ENCODE results near the gene ESRRB. TPM values are rescaled to one million over a fixed set of nuclear protein-coding genes. Genes with fewer than 3 reads are reported as not detected.

ESRRB gene
- total RNA-seq, 2 donors from 2014 or later, result 0.10 to 0.21 TPM

- Histone ChIP-seq H3K9me3 (no peaks in the 10 kb centered on the region), H3K36me3 (no peaks in the 10 kb centered on the region), H3K27ac (no peak overlapping the region), H3K9ac (ENCODE audit: low read depth in 2 of 2, low read length in 2 of 2) (no peak overlapping the region), H3K27me3 (no peaks in the 10 kb centered on the region), H3K4me1 (no peaks in the 10 kb centered on the region), H3K4me3 (no peak overlapping the region)
- DNase-seq, result no peak
- TF ChIP-seq CTCF (IDR thresholded peaks at IDR 0.05), result no peak
- intact Hi-C loops (cut with DNase I), result no loop called here
Measured at GRCh38 chr14:76450476-76450875, 74.5 kb downstream of the ESRRB start.

GRCh38 chr14:76456200-76456599 is 80.3 kb downstream of the ESRRB start:
- intact Hi-C loops (cut with DNase I), result loop anchor here (5.0 kb wide), 1 partner anchor 191 kb away; no protein-coding TSS in a partner anchor
- peak; percentile 41 for DNase-seq
- Histone ChIP-seq H3K4me1 (no peaks in the 10 kb centered on the region), H3K4me3 (no peak overlapping the region), H3K9me3 (no peaks in the 10 kb centered on the region), H3K36me3 (no peaks in the 10 kb centered on the region), H3K27me3 (no peaks in the 10 kb centered on the region), H3K27ac (no peak overlapping the region), H3K9ac (ENCODE audit: low read depth in 2 of 2, low read length in 2 of 2) (no peak overlapping the region)
- peak; percentile 30 for TF ChIP-seq CTCF (IDR thresholded peaks at IDR 0.05)

- Histone ChIP-seq H3K9me3 (no peaks in the 10 kb centered on the region), H3K27me3 (no peaks in the 10 kb centered on the region), H3K27ac (no peak overlapping the region), H3K9ac (ENCODE audit: low read depth in 2 of 2, low read length in 2 of 2) (no peak overlapping the region), H3K36me3 (no peaks in the 10 kb centered on the region), H3K4me3 (no peak overlapping the region), H3K4me1 (no peaks in the 10 kb centered on the region)
- intact Hi-C loops (cut with DNase I), result loop anchor here (5.0 kb wide), 1 partner anchor 190 kb away; no protein-coding TSS in a partner anchor
- no peak for TF ChIP-seq CTCF (IDR thresholded peaks at IDR 0.05)
- DNase-seq, result no peak
Measured at GRCh38 chr14:76456891-76457586, 81.1 kb downstream of the ESRRB start.

GRCh38 chr14:76457841-76458240 is 81.9 kb downstream of the ESRRB start:
- H3K4me3 ChIP-seq, result no peak overlapping the region
- no peak for DNase-seq
- H3K4me1 ChIP-seq, result no peaks in the 10 kb centered on the region
- intact Hi-C loops (cut with DNase I), result loop anchor here (5.0 kb wide), 1 partner anchor 189 kb away; no protein-coding TSS in a partner anchor
- H3K9ac ChIP-seq (ENCODE audit: low read depth in 2 of 2, low read length in 2 of 2), result no peak overlapping the region
- no peak for TF ChIP-seq CTCF (IDR thresholded peaks at IDR 0.05)
- H3K9me3 ChIP-seq, result no peaks in the 10 kb centered on the region
- no peaks in the 10 kb centered on the region for H3K27me3 ChIP-seq
- no peak overlapping the region for H3K27ac ChIP-seq
- no peaks in the 10 kb centered on the region for H3K36me3 ChIP-seq

- Histone ChIP-seq H3K4me3 (no peak overlapping the region), H3K9me3 (no peaks in the 10 kb centered on the region), H3K4me1 (no peaks in the 10 kb centered on the region), H3K36me3 (no peaks in the 10 kb centered on the region), H3K27ac (no peak overlapping the region), H3K27me3 (no peaks in the 10 kb centered on the region), H3K9ac (ENCODE audit: low read depth in 2 of 2, low read length in 2 of 2) (no peak overlapping the region)
- DNase-seq, result no peak
- no peak for TF ChIP-seq CTCF (IDR thresholded peaks at IDR 0.05)
- intact Hi-C loops (cut with DNase I), result no loop called here
Measured at GRCh38 chr14:76461886-76462285, 85.9 kb downstream of the ESRRB start.

Data from colonic mucosa (tissue), 4 donors.